GM23338 (cell line): ENCODE measurements around the gene EIF2D. TPM values are rescaled to one million over a fixed set of nuclear protein-coding genes. Genes with fewer than 3 reads are reported as not detected.

Experiments
- ATAC-seq: fragments of 200-7000 bp; cut with Tn5 transposase; 3 replicates; pipeline ENCODE4 v1.9.1; 2020
- DNase-seq: peaks from one replicate; pipeline ENCODE4 v3.0.0-alpha.2; 2015; ENCODE audit warnings: low spot score
- H2AFZ ChIP-seq: fragments of 200-600 bp; sonication (generic); 2 replicates; pipeline ENCODE4 v1.8.0; 2016; ENCODE audit warnings: antibody characterized with exemption, mild to moderate bottlenecking, moderate library complexity
- H3F3A ChIP-seq: fragments of 200-600 bp; sonication (generic); replicated peaks from 2 replicates; pipeline ENCODE4 v1.8.0; 2017; ENCODE audit warnings: antibody characterized with exemption, mixed run types, low read depth
- H3K27ac ChIP-seq: fragments of 200-600 bp; sonication (generic); 2 replicates; pipeline ENCODE4 v1.6.1; 2016; ENCODE audit warnings: low read depth
- H3K27me3 ChIP-seq: fragments of 200-600 bp; sonication (generic); 2 replicates; pipeline ENCODE4 v1.8.0; 2016; ENCODE audit warnings: mild to moderate bottlenecking, mixed run types, moderate library complexity; ENCODE audit not compliant: insufficient read depth
- H3K36me3 ChIP-seq: fragments of 200-600 bp; sonication (generic); 2 replicates; pipeline ENCODE4 v1.8.0; 2016; ENCODE audit warnings: mild to moderate bottlenecking; ENCODE audit not compliant: insufficient read depth
- H3K4me1 ChIP-seq: fragments of 200-600 bp; sonication (generic); 2 replicates; pipeline ENCODE4 v1.8.0; 2016; ENCODE audit warnings: mild to moderate bottlenecking, moderate library complexity; ENCODE audit not compliant: insufficient read depth
- H3K4me2 ChIP-seq: fragments of 200-600 bp; sonication (generic); 2 replicates; pipeline ENCODE4 v1.7.1; 2017; ENCODE audit warnings: mixed run types
- H3K4me3 ChIP-seq: fragments of 200-600 bp; sonication (generic); 2 replicates; pipeline ENCODE4 v1.6.1; 2016; ENCODE audit warnings: mixed run types
- H3K79me2 ChIP-seq: fragments of 200-600 bp; sonication (generic); replicated peaks from 2 replicates; pipeline ENCODE4 v1.8.0; 2017; ENCODE audit warnings: mild to moderate bottlenecking; ENCODE audit not compliant: insufficient read depth
- H3K9me2 ChIP-seq: fragments of 200-600 bp; sonication (generic); 2 replicates; pipeline ENCODE4 v1.8.0; 2017; ENCODE audit not compliant: insufficient read depth
- H4K20me1 ChIP-seq: fragments of 200-600 bp; sonication (generic); replicated peaks from 2 replicates; pipeline ENCODE4 v1.8.0; 2017; ENCODE audit warnings: mild to moderate bottlenecking; ENCODE audit not compliant: insufficient read depth
- H3K27ac Mint-ChIP-seq: 2 replicates; pipeline ENCODE4 v1.8.0; 2020; ENCODE audit warnings: inconsistent platforms, mild to moderate bottlenecking, moderate library complexity, mixed read lengths
- H3K27me3 Mint-ChIP-seq: 3 replicates; pipeline ENCODE4 v1.8.0; 2022; ENCODE audit warnings: low read depth, mild to moderate bottlenecking, moderate library complexity, mixed read lengths, inconsistent platforms; ENCODE audit not compliant: insufficient read depth, poor library complexity
- H3K36me3 Mint-ChIP-seq: 3 replicates; pipeline ENCODE4 v1.8.0; 2021; ENCODE audit warnings: low read depth, mild to moderate bottlenecking, inconsistent platforms, moderate library complexity, mixed read lengths
- H3K4me1 Mint-ChIP-seq: 3 replicates; pipeline ENCODE4 v1.8.0; 2020; ENCODE audit warnings: mild to moderate bottlenecking, inconsistent platforms, mixed read lengths
- H3K4me3 Mint-ChIP-seq: 3 replicates; pipeline ENCODE4 v1.8.0; 2021; ENCODE audit warnings: moderate library complexity, mild to moderate bottlenecking, inconsistent platforms, mixed read lengths
- H3K9me3 Mint-ChIP-seq: 3 replicates; pipeline ENCODE4 v1.8.0; 2020; ENCODE audit warnings: moderate library complexity, mild to moderate bottlenecking, inconsistent platforms, mixed read lengths
- JUNB ChIP-seq: IDR thresholded peaks from one replicate; pipeline ENCODE4 v1.6.1; 2016; ENCODE audit warnings: antibody characterized with exemption; ENCODE audit not compliant: unreplicated experiment
- polyA plus RNA-seq: library from polyadenylated mRNA; unstranded; fragments of >200 nt; fragmentation: Nextera tagmentation; extraction: Ambion mirVana; gene quantifications from 2 replicates; pipeline ENCODE4 v1.2.1, GENCODE V29; 2016
- total RNA-seq: library from RNA; depleted of rRNA; stranded (reverse); fragments of >200 nt; shearing (Covaris generic); gene quantifications from 2 replicates; pipeline ENCODE4 v1.2.3, GENCODE V29; 2014
- TF ChIP-seq, protein P1 (sequence below): IDR thresholded peaks from one replicate; pipeline ENCODE4 v1.6.1; 2018; ENCODE audit warnings: antibody characterized with exemption; ENCODE audit not compliant: unreplicated experiment
- TF ChIP-seq, protein P2 (sequence below): fragments of 250-450 bp; sonication (Bioruptor Pico); IDR thresholded peaks from 2 replicates; pipeline ENCODE4 v1.5.0; 2020; ENCODE audit warnings: mild to moderate bottlenecking, moderate library complexity

Gene EIF2D
- total and polyA plus RNA-seq, 2 experiments from 2014 or later = 25.1 to 34.8 TPM

DNA sequence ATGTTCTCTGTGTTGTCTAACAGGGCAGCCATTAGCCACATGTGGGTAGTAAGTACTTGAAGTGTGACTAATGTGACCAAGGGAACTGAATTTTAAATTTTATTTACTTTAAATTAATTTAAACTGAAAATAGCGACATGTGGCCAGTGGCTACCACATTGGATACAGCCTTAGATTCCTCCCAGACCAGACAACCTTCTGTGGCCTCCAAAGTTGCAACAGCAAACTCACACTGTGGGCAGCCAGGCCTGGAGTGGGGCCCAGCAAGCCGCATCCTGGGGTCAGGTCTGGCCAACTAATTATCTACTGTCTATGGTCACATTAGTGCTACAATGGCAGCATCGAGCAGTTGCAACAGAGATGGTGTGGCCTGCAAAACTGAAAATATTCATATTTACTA, 11.7 kb downstream of the EIF2D start:
- Histone ChIP-seq H2AFZ (no peak overlapping the region), H3K4me1 (no peaks in the 10 kb centered on the region), H3K9me2 (no peaks in the 10 kb centered on the region), H3K4me2 (no peak overlapping the region), H3K36me3 (peaks cover 20% of the 10 kb centered on the region), H3K79me2 (no peaks in the 10 kb centered on the region), H3K27me3 (no peaks in the 10 kb centered on the region), H3K27ac (no peak overlapping the region), H4K20me1 (no peaks in the 10 kb centered on the region), H3K4me3 (no peak overlapping the region), H3F3A (no peaks in the 10 kb centered on the region)
- ATAC-seq = no peak
- H3K27me3 Mint-ChIP-seq = peaks cover 4% of the 10 kb centered on the region
- H3K9me3 Mint-ChIP-seq = no peaks in the 10 kb centered on the region
- no peak overlapping the region for H3K27ac Mint-ChIP-seq
- H3K36me3 Mint-ChIP-seq = peaks cover 38% of the 10 kb centered on the region
- H3K4me1 Mint-ChIP-seq = peaks cover 4% of the 10 kb centered on the region; the same call in 1 of the 3 replicates
- TF ChIP-seq, protein P1, sequence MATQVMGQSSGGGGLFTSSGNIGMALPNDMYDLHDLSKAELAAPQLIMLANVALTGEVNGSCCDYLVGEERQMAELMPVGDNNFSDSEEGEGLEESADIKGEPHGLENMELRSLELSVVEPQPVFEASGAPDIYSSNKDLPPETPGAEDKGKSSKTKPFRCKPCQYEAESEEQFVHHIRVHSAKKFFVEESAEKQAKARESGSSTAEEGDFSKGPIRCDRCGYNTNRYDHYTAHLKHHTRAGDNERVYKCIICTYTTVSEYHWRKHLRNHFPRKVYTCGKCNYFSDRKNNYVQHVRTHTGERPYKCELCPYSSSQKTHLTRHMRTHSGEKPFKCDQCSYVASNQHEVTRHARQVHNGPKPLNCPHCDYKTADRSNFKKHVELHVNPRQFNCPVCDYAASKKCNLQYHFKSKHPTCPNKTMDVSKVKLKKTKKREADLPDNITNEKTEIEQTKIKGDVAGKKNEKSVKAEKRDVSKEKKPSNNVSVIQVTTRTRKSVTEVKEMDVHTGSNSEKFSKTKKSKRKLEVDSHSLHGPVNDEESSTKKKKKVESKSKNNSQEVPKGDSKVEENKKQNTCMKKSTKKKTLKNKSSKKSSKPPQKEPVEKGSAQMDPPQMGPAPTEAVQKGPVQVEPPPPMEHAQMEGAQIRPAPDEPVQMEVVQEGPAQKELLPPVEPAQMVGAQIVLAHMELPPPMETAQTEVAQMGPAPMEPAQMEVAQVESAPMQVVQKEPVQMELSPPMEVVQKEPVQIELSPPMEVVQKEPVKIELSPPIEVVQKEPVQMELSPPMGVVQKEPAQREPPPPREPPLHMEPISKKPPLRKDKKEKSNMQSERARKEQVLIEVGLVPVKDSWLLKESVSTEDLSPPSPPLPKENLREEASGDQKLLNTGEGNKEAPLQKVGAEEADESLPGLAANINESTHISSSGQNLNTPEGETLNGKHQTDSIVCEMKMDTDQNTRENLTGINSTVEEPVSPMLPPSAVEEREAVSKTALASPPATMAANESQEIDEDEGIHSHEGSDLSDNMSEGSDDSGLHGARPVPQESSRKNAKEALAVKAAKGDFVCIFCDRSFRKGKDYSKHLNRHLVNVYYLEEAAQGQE = no peak
- TF ChIP-seq JUNB = no peak
- TF ChIP-seq, protein P2, sequence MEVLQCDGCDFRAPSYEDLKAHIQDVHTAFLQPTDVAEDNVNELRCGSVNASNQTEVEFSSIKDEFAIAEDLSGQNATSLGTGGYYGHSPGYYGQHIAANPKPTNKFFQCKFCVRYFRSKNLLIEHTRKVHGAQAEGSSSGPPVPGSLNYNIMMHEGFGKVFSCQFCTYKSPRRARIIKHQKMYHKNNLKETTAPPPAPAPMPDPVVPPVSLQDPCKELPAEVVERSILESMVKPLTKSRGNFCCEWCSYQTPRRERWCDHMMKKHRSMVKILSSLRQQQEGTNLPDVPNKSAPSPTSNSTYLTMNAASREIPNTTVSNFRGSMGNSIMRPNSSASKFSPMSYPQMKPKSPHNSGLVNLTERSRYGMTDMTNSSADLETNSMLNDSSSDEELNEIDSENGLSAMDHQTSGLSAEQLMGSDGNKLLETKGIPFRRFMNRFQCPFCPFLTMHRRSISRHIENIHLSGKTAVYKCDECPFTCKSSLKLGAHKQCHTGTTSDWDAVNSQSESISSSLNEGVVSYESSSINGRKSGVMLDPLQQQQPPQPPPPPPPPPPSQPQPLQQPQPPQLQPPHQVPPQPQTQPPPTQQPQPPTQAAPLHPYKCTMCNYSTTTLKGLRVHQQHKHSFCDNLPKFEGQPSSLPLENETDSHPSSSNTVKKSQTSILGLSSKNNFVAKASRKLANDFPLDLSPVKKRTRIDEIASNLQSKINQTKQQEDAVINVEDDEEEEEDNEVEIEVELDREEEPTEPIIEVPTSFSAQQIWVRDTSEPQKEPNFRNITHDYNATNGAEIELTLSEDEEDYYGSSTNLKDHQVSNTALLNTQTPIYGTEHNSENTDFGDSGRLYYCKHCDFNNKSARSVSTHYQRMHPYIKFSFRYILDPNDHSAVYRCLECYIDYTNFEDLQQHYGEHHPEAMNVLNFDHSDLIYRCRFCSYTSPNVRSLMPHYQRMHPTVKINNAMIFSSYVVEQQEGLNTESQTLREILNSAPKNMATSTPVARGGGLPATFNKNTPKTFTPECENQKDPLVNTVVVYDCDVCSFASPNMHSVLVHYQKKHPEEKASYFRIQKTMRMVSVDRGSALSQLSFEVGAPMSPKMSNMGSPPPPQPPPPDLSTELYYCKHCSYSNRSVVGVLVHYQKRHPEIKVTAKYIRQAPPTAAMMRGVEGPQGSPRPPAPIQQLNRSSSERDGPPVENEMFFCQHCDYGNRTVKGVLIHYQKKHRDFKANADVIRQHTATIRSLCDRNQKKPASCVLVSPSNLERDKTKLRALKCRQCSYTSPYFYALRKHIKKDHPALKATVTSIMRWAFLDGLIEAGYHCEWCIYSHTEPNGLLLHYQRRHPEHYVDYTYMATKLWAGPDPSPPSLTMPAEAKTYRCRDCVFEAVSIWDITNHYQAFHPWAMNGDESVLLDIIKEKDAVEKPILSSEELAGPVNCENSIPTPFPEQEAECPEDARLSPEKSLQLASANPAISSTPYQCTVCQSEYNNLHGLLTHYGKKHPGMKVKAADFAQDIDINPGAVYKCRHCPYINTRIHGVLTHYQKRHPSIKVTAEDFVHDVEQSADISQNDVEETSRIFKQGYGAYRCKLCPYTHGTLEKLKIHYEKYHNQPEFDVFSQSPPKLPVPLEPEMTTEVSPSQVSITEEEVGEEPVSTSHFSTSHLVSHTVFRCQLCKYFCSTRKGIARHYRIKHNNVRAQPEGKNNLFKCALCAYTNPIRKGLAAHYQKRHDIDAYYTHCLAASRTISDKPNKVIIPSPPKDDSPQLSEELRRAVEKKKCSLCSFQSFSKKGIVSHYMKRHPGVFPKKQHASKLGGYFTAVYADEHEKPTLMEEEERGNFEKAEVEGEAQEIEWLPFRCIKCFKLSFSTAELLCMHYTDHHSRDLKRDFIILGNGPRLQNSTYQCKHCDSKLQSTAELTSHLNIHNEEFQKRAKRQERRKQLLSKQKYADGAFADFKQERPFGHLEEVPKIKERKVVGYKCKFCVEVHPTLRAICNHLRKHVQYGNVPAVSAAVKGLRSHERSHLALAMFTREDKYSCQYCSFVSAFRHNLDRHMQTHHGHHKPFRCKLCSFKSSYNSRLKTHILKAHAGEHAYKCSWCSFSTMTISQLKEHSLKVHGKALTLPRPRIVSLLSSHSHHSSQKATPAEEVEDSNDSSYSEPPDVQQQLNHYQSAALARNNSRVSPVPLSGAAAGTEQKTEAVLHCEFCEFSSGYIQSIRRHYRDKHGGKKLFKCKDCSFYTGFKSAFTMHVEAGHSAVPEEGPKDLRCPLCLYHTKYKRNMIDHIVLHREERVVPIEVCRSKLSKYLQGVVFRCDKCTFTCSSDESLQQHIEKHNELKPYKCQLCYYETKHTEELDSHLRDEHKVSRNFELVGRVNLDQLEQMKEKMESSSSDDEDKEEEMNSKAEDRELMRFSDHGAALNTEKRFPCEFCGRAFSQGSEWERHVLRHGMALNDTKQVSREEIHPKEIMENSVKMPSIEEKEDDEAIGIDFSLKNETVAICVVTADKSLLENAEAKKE = no peak
- DNase-seq = no peak
- H3K4me3 Mint-ChIP-seq = no peak overlapping the region
